H1 (cell line): ENCODE measurements around the gene MSI1. TPM values are rescaled to one million over a fixed set of nuclear protein-coding genes. Genes with fewer than 3 reads are reported as not detected.

ENCODE experiments used
- RFX5 ChIP-seq: IDR thresholded peaks from 2 replicates; pipeline ENCODE4 v1.6.1; 2011; ENCODE audit warnings: low read depth, low read length, improper control_type of control experiment, borderline replicate concordance
- polyA plus RNA-seq, 7 experiments: library from polyadenylated mRNA; depleted of rRNA in 3 of 7; stranded (reverse) in 5 of 7; unstranded in 2 of 7; fragments of >200 nt in 5 of 7; fragments of 200-250 nt in 2 of 7; gene quantifications; 1 replicate in 5 of 7; 2 replicates in 1 of 7; 4 replicates in 1 of 7; pipeline versions ENCODE4 v1.2.1 to v1.2.3, GENCODE V29; 2011 to 2013; ENCODE audit warnings: missing spikeins in 2 of 7, mixed read lengths in 2 of 7
- total RNA-seq: library from RNA; stranded (reverse); fragmentation: NEBNext Ultra II Directional; extraction: Animal tissue kit (Norgen Biotek cat#: 25700); gene quantifications from 2 replicates; pipeline ENCODE4 v1.2.1, GENCODE V29; 2021
- TF ChIP-seq, protein P1 (sequence below), 3 experiments: IDR thresholded peaks; 1 replicate in 2 of 3; 2 replicates in 1 of 3; pipeline versions ENCODE4 v1.5.1 to v1.6.1; 2011; ENCODE audit warnings: low read length in 3 of 3, mild to moderate bottlenecking in 3 of 3, inconsistent platforms in 2 of 3, low read depth in 1 of 3, moderate library complexity in 1 of 3; ENCODE audit not compliant: insufficient read depth in 1 of 3; ENCODE audit errors: control extremely low read depth in 1 of 3

Gene MSI1
- total and polyA plus RNA-seq, 2 of the 8 experiments (the other 6 are each of a cell fraction or from before 2014, with no cell fraction given) = 13.5 to 51.9 TPM

GRCh38 chr12:120366341-120366705 lies 2.6 kb downstream of the MSI1 start (continued):
- TF ChIP-seq, protein P1, sequence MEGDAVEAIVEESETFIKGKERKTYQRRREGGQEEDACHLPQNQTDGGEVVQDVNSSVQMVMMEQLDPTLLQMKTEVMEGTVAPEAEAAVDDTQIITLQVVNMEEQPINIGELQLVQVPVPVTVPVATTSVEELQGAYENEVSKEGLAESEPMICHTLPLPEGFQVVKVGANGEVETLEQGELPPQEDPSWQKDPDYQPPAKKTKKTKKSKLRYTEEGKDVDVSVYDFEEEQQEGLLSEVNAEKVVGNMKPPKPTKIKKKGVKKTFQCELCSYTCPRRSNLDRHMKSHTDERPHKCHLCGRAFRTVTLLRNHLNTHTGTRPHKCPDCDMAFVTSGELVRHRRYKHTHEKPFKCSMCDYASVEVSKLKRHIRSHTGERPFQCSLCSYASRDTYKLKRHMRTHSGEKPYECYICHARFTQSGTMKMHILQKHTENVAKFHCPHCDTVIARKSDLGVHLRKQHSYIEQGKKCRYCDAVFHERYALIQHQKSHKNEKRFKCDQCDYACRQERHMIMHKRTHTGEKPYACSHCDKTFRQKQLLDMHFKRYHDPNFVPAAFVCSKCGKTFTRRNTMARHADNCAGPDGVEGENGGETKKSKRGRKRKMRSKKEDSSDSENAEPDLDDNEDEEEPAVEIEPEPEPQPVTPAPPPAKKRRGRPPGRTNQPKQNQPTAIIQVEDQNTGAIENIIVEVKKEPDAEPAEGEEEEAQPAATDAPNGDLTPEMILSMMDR (IDR thresholded peaks at IDR 0.05; ENCODE audit: control extremely low read depth in 1 of 3, insufficient read depth in 1 of 3, low read depth in 1 of 3, low read length in 3 of 3) = no peak
- no peak for TF ChIP-seq RFX5
